ENCODE results near the gene CFTR. TPM values are rescaled to one million over a fixed set of nuclear protein-coding genes. Genes with fewer than 3 reads are reported as not detected.

The CFTR gene
- polyA plus RNA-seq, 1 donor (not counting 4 experiments of a cell fraction or from before 2014, with no cell fraction given), result not detected

DNA sequence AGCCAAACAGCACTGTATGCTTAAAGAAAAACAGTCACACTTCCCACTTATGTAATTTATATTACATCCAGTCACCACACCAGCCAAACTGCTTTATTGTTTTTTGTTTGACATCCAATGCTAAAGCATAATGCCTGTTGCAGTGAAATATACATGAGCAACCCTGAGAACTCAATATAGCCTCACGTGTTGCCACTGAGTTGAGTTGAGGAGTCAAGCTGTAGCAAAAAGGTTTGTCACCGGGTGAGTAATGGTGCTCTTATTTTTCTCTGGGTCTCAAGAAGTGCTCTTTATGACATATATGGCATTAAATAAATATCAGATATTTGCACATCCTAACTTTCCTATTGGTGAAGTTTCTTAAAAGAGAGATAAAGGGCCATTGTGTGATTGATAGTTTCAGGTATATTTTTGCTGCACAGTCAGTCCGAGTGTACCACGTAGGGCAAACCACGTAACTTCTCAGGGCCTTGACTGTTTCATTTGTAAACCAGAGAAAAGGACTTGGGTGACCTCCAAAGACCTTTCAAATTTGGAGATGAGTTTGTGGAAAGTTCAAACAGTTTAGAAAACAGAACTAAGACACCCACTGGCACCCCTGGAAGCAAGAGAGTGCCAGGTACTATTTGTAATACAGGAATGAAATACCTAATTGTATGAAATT lies 168.5 kb downstream of the CFTR start:
- Histone ChIP-seq H3K36me3 (ENCODE audit: control insufficient read depth in 2 of 2, extremely low read depth in 1 of 2, insufficient read depth in 2 of 2, low read length in 2 of 2) (no peaks in the 10 kb centered on the region), H3K9ac (ENCODE audit: control insufficient read depth, extremely low read depth, insufficient read depth, low read length) (no peak overlapping the region), H3K27me3 (ENCODE audit: control insufficient read depth, extremely low read depth, insufficient read depth, low read length) (no peaks in the 10 kb centered on the region), H2AFZ (ENCODE audit: control insufficient read depth, low read length) (no peak overlapping the region), H3K9me3 (ENCODE audit: control insufficient read depth, low read depth, low read length) (no peaks in the 10 kb centered on the region), H3K79me2 (ENCODE audit: control insufficient read depth, insufficient read depth, low read length) (no peaks in the 10 kb centered on the region), H3K4me3 (ENCODE audit: control insufficient read depth in 2 of 3, extremely low read depth in 1 of 3, insufficient read depth in 2 of 3, low read depth in 1 of 3, low read length in 3 of 3) (no peak overlapping the region), H3K4me1 (ENCODE audit: control insufficient read depth, extremely low read depth, insufficient read depth, low read length) (peaks cover 7% of the 10 kb centered on the region), H3K27ac (ENCODE audit: control insufficient read depth, insufficient read depth, low read length) (no peak overlapping the region), H3K9me1 (ENCODE audit: control insufficient read depth, extremely low read depth, insufficient read depth, low read length) (no peaks in the 10 kb centered on the region), H3K4me2 (ENCODE audit: control insufficient read depth, extremely low read depth, insufficient read depth, low read depth, low read length) (no peak overlapping the region), H4K20me1 (ENCODE audit: control insufficient read depth, extremely low read depth, insufficient read depth, low read length) (no peaks in the 10 kb centered on the region)
- FAIRE-seq (no peak), DNase-seq (ENCODE audit: low read depth, low spot score) (no peak)
- TF ChIP-seq, protein P1, sequence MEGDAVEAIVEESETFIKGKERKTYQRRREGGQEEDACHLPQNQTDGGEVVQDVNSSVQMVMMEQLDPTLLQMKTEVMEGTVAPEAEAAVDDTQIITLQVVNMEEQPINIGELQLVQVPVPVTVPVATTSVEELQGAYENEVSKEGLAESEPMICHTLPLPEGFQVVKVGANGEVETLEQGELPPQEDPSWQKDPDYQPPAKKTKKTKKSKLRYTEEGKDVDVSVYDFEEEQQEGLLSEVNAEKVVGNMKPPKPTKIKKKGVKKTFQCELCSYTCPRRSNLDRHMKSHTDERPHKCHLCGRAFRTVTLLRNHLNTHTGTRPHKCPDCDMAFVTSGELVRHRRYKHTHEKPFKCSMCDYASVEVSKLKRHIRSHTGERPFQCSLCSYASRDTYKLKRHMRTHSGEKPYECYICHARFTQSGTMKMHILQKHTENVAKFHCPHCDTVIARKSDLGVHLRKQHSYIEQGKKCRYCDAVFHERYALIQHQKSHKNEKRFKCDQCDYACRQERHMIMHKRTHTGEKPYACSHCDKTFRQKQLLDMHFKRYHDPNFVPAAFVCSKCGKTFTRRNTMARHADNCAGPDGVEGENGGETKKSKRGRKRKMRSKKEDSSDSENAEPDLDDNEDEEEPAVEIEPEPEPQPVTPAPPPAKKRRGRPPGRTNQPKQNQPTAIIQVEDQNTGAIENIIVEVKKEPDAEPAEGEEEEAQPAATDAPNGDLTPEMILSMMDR (optimal IDR thresholded peaks at IDR 0.05 in 1 of 3, IDR thresholded peaks at IDR 0.05 in 1 of 3, conservative IDR thresholded peaks at IDR 0.05 in 1 of 3; ENCODE audit: extremely low read depth in 1 of 3, insufficient read depth in 2 of 3, low read length in 3 of 3), result no peak
- TF ChIP-seq EZH2 (IDR thresholded peaks at IDR 0.05; ENCODE audit: low read length), result no peak
- dilution Hi-C loops (cut with MboI; ENCODE audit: extremely low pct_ligation_motif_present, low sequenced_read_pairs), result no loop called here

DNA sequence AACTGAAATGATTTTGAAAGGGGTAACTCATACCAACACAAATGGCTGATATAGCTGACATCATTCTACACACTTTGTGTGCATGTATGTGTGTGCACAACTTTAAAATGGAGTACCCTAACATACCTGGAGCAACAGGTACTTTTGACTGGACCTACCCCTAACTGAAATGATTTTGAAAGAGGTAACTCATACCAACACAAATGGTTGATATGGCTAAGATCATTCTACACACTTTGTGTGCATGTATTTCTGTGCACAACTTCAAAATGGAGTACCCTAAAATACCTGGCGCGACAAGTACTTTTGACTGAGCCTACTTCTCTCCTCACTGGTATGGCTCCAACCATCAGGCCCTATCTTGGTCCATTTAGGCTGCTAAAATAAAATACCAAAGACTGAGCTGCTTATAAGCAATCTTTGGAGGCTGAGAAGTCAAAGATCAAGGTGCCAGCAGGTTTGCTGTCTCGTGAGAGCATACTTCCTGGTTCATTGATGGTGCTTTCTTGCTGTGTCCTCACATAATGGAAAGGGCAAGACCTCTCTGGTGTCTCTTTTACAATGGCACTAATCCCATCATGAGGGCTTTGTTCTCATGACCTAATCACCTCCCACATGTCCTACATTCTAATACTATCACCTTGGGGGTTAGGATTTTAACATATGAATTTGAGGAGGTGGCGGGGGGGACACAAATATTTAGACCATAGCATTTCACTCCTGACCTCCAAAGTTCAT lies 173.3 kb downstream of the CFTR start:
- Histone ChIP-seq H3K4me1 (ENCODE audit: control insufficient read depth, extremely low read depth, insufficient read depth, low read length) (no peaks in the 10 kb centered on the region), H3K4me3 (ENCODE audit: control insufficient read depth in 2 of 3, extremely low read depth in 1 of 3, insufficient read depth in 2 of 3, low read depth in 1 of 3, low read length in 3 of 3) (no peak overlapping the region), H3K9me1 (ENCODE audit: control insufficient read depth, extremely low read depth, insufficient read depth, low read length) (no peaks in the 10 kb centered on the region), H3K4me2 (ENCODE audit: control insufficient read depth, extremely low read depth, insufficient read depth, low read depth, low read length) (no peak overlapping the region), H2AFZ (ENCODE audit: control insufficient read depth, low read length) (no peak overlapping the region), H3K9ac (ENCODE audit: control insufficient read depth, extremely low read depth, insufficient read depth, low read length) (no peak overlapping the region), H3K9me3 (ENCODE audit: control insufficient read depth, low read depth, low read length) (no peaks in the 10 kb centered on the region), H3K27me3 (ENCODE audit: control insufficient read depth, extremely low read depth, insufficient read depth, low read length) (no peaks in the 10 kb centered on the region), H3K27ac (ENCODE audit: control insufficient read depth, insufficient read depth, low read length) (no peak overlapping the region), H3K79me2 (ENCODE audit: control insufficient read depth, insufficient read depth, low read length) (no peaks in the 10 kb centered on the region), H3K36me3 (ENCODE audit: control insufficient read depth in 2 of 2, extremely low read depth in 1 of 2, insufficient read depth in 2 of 2, low read length in 2 of 2) (no peaks in the 10 kb centered on the region), H4K20me1 (ENCODE audit: control insufficient read depth, extremely low read depth, insufficient read depth, low read length) (no peaks in the 10 kb centered on the region)
- TF ChIP-seq, protein P1 (optimal IDR thresholded peaks at IDR 0.05 in 1 of 3, IDR thresholded peaks at IDR 0.05 in 1 of 3, conservative IDR thresholded peaks at IDR 0.05 in 1 of 3; ENCODE audit: extremely low read depth in 1 of 3, insufficient read depth in 2 of 3, low read length in 3 of 3), result no peak
- TF ChIP-seq EZH2 (IDR thresholded peaks at IDR 0.05; ENCODE audit: low read length), result no peak
- DNase-seq (ENCODE audit: low read depth, low spot score) (no peak), FAIRE-seq (no peak)
- dilution Hi-C loops (cut with MboI; ENCODE audit: extremely low pct_ligation_motif_present, low sequenced_read_pairs), result no loop called here

Measured in keratinocyte (primary cell).